ENCODE results near the gene CREB5. TPM values are rescaled to one million over a fixed set of nuclear protein-coding genes. Genes with fewer than 3 reads are reported as not detected.

Gene CREB5
- total and polyA plus RNA-seq, 2 of the 8 experiments (the other 6 are each of a cell fraction or from before 2014, with no cell fraction given): 2.4 to 2.7 TPM

- Histone ChIP-seq H3K27me3 (replicated peaks in 1 of 4; ENCODE audit: control insufficient read depth in 3 of 4, extremely low read depth in 1 of 4, insufficient read depth in 3 of 4, low read length in 3 of 4) (no peaks in the 10 kb centered on the region), H3K18ac (ENCODE audit: extremely low read depth, low read length) (no peak overlapping the region), H2AK5ac (ENCODE audit: low read depth, low read length) (no peak overlapping the region), H4K5ac (ENCODE audit: insufficient read length, low read depth, low read length) (no peak overlapping the region), H3K9me3 (ENCODE audit: insufficient read depth in 2 of 2, low read depth in 1 of 2, low read length in 1 of 2) (no peaks in the 10 kb centered on the region), H3K4me1 (replicated peaks in 1 of 4; ENCODE audit: control insufficient read depth in 3 of 4, insufficient read depth in 4 of 4, low read length in 3 of 4) (no peaks in the 10 kb centered on the region), H2BK120ac (replicated peaks; ENCODE audit: low read depth, low read length) (no peak overlapping the region), H3K36me3 (ENCODE audit: control insufficient read depth in 2 of 4, insufficient read depth in 4 of 4, low read length in 3 of 4) (no peaks in the 10 kb centered on the region), H3K9ac (replicated peaks in 1 of 4; ENCODE audit: extremely low read depth in 1 of 4, low read depth in 3 of 4, low read length in 3 of 4) (no peak overlapping the region), H3K79me1 (ENCODE audit: low read depth, low read length) (no peaks in the 10 kb centered on the region), H2BK15ac (ENCODE audit: low read length) (no peak overlapping the region), H3K4me2 (ENCODE audit: insufficient read depth in 1 of 2, low read depth in 2 of 2, low read length in 2 of 2) (no peak overlapping the region), H4K20me1 (replicated peaks in 1 of 2; ENCODE audit: control insufficient read depth in 1 of 2, insufficient read depth in 2 of 2, low read length in 2 of 2) (no peaks in the 10 kb centered on the region), H3K4me3 (ENCODE audit: extremely low read depth in 1 of 4, insufficient read depth in 2 of 4, low read depth in 3 of 4, low read length in 4 of 4) (no peak overlapping the region), H2BK20ac (ENCODE audit: low read length) (no peak overlapping the region), H3K56ac (replicated peaks; ENCODE audit: insufficient read length, low read depth, low read length) (no peak overlapping the region), H3K23me2 (ENCODE audit: low read depth, low read length) (no peaks in the 10 kb centered on the region), H3K79me2 (ENCODE audit: control insufficient read depth in 1 of 2, insufficient read depth in 2 of 2, low read length in 2 of 2) (no peaks in the 10 kb centered on the region), H3K27ac (ENCODE audit: low read depth, low read length) (no peak overlapping the region), H3K4ac (replicated peaks; ENCODE audit: insufficient read length, low read depth, low read length) (no peak overlapping the region), H3K14ac (ENCODE audit: insufficient read length) (no peak overlapping the region), H2AFZ (ENCODE audit: low read length) (no peak overlapping the region), H2BK5ac (ENCODE audit: low read depth, low read length) (no peak overlapping the region), H2BK12ac (ENCODE audit: low read depth, low read length) (no peak overlapping the region), H4K8ac (ENCODE audit: extremely low read depth, insufficient read depth, low read length) (no peak overlapping the region), H3K23ac (ENCODE audit: insufficient read length) (no peak overlapping the region), H4K91ac (replicated peaks; ENCODE audit: insufficient read length, low read length) (no peak overlapping the region)
- WGBS, 2 experiments (ENCODE audit: extremely low coverage in 1 of 2, insufficient coverage in 1 of 2, insufficient read length in 1 of 2, insufficient replicate concordance in 2 of 2, low coverage in 1 of 2, low lambda C conversion rate in 2 of 2, missing lambda C conversion rate in 1 of 2): 93% methylated on average over 1 of the region's 1 CpG; no CpG with 5 or more reads in 1 of the 2 experiments
- no peak for FAIRE-seq
- ChIA-PET POLR2A (ENCODE audit: partially characterized antibody) (no interaction called here), CTCF (ENCODE audit: partially characterized antibody) (interaction anchor here (0.6 kb wide), 1 partner anchor 235 kb away, joined by 3 read pairs; no protein-coding TSS in a partner anchor)
- no peak for DNase-seq (ENCODE audit: low read depth in 1 of 2, low spot score in 2 of 2)
- TF ChIP-seq EGR1 (IDR thresholded peaks at IDR 0.05; ENCODE audit: borderline replicate concordance, low read depth, low read length): no peak
- no peak for TF ChIP-seq JUN (IDR thresholded peaks at IDR 0.05; ENCODE audit: low read depth, low read length)
- no peak for TF ChIP-seq RXRA (IDR thresholded peaks at IDR 0.05; ENCODE audit: insufficient read depth, low read depth, low read length)
- TF ChIP-seq NRF1 (IDR thresholded peaks at IDR 0.05; ENCODE audit: low read depth, low read length): no peak
- no peak for TF ChIP-seq SRF (IDR thresholded peaks at IDR 0.05; ENCODE audit: low read depth, low read length)
- no peak for TF ChIP-seq SIX5 (IDR thresholded peaks at IDR 0.05; ENCODE audit: low read depth, low read length)
- no peak for TF ChIP-seq SUZ12 (IDR thresholded peaks at IDR 0.05; ENCODE audit: low read length)
- TF ChIP-seq SP4 (IDR thresholded peaks at IDR 0.05; ENCODE audit: low read length): no peak
- TF ChIP-seq CTCF (IDR thresholded peaks at IDR 0.05; ENCODE audit: control extremely low read depth in 1 of 3, insufficient read depth in 1 of 3, low read depth in 1 of 3, low read length in 3 of 3): no peak
- no peak for TF ChIP-seq TCF12 (IDR thresholded peaks at IDR 0.05; ENCODE audit: low read depth, low read length)
- no peak for TF ChIP-seq KDM4A (IDR thresholded peaks at IDR 0.05; ENCODE audit: low read depth, low read length, severe bottlenecking)
- no peak for TF ChIP-seq SP2 (IDR thresholded peaks at IDR 0.05; ENCODE audit: low read length)
- TF ChIP-seq KDM5A (IDR thresholded peaks at IDR 0.05; ENCODE audit: low read length): no peak
Measured at GRCh38 chr7:28815369-28815927, 403.1 kb downstream of the CREB5 start.
